ENCODE measurements around the gene ITGB8. TPM values are rescaled to one million over a fixed set of nuclear protein-coding genes. Genes with fewer than 3 reads are reported as not detected.

Gene ITGB8
- total and polyA plus RNA-seq, 2 experiments from 2014 or later = 0.71 to 3.0 TPM

DNA sequence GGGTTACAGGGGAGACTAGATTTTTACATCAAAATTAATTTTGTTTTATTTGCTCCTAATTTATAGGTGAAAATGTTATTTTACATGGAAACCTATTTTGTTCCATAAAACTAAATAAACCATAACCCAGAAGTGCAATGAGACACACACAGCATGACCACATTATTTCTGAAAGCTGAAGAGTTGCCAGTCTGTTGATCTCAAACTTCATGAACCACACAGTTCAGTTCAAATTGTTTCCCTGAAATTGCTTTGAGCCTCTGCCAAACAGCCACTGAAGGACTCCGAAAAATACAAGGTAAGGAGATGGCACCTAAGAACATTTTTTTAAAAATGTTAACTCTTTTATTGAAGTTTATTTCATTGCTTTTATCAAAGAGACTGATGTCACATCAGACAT, 25.0 kb upstream of the ITGB8 start (continued):
- TF ChIP-seq, protein P1, sequence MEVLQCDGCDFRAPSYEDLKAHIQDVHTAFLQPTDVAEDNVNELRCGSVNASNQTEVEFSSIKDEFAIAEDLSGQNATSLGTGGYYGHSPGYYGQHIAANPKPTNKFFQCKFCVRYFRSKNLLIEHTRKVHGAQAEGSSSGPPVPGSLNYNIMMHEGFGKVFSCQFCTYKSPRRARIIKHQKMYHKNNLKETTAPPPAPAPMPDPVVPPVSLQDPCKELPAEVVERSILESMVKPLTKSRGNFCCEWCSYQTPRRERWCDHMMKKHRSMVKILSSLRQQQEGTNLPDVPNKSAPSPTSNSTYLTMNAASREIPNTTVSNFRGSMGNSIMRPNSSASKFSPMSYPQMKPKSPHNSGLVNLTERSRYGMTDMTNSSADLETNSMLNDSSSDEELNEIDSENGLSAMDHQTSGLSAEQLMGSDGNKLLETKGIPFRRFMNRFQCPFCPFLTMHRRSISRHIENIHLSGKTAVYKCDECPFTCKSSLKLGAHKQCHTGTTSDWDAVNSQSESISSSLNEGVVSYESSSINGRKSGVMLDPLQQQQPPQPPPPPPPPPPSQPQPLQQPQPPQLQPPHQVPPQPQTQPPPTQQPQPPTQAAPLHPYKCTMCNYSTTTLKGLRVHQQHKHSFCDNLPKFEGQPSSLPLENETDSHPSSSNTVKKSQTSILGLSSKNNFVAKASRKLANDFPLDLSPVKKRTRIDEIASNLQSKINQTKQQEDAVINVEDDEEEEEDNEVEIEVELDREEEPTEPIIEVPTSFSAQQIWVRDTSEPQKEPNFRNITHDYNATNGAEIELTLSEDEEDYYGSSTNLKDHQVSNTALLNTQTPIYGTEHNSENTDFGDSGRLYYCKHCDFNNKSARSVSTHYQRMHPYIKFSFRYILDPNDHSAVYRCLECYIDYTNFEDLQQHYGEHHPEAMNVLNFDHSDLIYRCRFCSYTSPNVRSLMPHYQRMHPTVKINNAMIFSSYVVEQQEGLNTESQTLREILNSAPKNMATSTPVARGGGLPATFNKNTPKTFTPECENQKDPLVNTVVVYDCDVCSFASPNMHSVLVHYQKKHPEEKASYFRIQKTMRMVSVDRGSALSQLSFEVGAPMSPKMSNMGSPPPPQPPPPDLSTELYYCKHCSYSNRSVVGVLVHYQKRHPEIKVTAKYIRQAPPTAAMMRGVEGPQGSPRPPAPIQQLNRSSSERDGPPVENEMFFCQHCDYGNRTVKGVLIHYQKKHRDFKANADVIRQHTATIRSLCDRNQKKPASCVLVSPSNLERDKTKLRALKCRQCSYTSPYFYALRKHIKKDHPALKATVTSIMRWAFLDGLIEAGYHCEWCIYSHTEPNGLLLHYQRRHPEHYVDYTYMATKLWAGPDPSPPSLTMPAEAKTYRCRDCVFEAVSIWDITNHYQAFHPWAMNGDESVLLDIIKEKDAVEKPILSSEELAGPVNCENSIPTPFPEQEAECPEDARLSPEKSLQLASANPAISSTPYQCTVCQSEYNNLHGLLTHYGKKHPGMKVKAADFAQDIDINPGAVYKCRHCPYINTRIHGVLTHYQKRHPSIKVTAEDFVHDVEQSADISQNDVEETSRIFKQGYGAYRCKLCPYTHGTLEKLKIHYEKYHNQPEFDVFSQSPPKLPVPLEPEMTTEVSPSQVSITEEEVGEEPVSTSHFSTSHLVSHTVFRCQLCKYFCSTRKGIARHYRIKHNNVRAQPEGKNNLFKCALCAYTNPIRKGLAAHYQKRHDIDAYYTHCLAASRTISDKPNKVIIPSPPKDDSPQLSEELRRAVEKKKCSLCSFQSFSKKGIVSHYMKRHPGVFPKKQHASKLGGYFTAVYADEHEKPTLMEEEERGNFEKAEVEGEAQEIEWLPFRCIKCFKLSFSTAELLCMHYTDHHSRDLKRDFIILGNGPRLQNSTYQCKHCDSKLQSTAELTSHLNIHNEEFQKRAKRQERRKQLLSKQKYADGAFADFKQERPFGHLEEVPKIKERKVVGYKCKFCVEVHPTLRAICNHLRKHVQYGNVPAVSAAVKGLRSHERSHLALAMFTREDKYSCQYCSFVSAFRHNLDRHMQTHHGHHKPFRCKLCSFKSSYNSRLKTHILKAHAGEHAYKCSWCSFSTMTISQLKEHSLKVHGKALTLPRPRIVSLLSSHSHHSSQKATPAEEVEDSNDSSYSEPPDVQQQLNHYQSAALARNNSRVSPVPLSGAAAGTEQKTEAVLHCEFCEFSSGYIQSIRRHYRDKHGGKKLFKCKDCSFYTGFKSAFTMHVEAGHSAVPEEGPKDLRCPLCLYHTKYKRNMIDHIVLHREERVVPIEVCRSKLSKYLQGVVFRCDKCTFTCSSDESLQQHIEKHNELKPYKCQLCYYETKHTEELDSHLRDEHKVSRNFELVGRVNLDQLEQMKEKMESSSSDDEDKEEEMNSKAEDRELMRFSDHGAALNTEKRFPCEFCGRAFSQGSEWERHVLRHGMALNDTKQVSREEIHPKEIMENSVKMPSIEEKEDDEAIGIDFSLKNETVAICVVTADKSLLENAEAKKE (CRISPR knock-in tag; IDR thresholded peaks at IDR 0.05) = no peak
- TF ChIP-seq CREB1 (CRISPR knock-in tag; IDR thresholded peaks at IDR 0.05; ENCODE audit: low read depth) = no peak
- TF ChIP-seq POLR2AphosphoS5 (IDR thresholded peaks at IDR 0.05; ENCODE audit: low read depth) = no peak
- TF ChIP-seq EZH2 (IDR thresholded peaks at IDR 0.05; ENCODE audit: low read depth, unreplicated experiment) = no peak
- TF ChIP-seq NANOG (IDR thresholded peaks at IDR 0.05; ENCODE audit: borderline replicate concordance) = no peak
- TF ChIP-seq, protein P2, sequence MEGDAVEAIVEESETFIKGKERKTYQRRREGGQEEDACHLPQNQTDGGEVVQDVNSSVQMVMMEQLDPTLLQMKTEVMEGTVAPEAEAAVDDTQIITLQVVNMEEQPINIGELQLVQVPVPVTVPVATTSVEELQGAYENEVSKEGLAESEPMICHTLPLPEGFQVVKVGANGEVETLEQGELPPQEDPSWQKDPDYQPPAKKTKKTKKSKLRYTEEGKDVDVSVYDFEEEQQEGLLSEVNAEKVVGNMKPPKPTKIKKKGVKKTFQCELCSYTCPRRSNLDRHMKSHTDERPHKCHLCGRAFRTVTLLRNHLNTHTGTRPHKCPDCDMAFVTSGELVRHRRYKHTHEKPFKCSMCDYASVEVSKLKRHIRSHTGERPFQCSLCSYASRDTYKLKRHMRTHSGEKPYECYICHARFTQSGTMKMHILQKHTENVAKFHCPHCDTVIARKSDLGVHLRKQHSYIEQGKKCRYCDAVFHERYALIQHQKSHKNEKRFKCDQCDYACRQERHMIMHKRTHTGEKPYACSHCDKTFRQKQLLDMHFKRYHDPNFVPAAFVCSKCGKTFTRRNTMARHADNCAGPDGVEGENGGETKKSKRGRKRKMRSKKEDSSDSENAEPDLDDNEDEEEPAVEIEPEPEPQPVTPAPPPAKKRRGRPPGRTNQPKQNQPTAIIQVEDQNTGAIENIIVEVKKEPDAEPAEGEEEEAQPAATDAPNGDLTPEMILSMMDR (conservative IDR thresholded peaks at IDR 0.05; ENCODE audit: low read depth in 2 of 2) = no peak
- TF ChIP-seq, protein P3, sequence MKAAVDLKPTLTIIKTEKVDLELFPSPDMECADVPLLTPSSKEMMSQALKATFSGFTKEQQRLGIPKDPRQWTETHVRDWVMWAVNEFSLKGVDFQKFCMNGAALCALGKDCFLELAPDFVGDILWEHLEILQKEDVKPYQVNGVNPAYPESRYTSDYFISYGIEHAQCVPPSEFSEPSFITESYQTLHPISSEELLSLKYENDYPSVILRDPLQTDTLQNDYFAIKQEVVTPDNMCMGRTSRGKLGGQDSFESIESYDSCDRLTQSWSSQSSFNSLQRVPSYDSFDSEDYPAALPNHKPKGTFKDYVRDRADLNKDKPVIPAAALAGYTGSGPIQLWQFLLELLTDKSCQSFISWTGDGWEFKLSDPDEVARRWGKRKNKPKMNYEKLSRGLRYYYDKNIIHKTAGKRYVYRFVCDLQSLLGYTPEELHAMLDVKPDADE (IDR thresholded peaks at IDR 0.05) = no peak

All from GM23338 (cell line).